HEK293 (cell line): ENCODE measurements around the gene LHX5.

Experiments used
- CTCF ChIA-PET: fragments of 350-600 bp; formaldehyde crosslinking; extraction: SDS; loops from one replicate; lab custom pipeline; 2021; ENCODE audit warnings: antibody characterized with exemption; lab: Yijun Ruan, JAX
- POLR2A ChIA-PET: fragments of 300-600 bp; formaldehyde crosslinking; extraction: SDS; loops from one replicate; lab custom pipeline; 2020; ENCODE audit warnings: antibody characterized with exemption, inconsistent platforms; lab: Yijun Ruan, JAX
- H3K27ac ChIP-seq: fragments of 200-500 bp; sonication (Bioruptor generic); 2 replicates; pipeline ENCODE4 v1.5.1; 2014; ENCODE audit warnings: low read depth, low read length, control low read depth, inconsistent platforms; ENCODE audit errors: extremely low read depth
- H3K36me3 ChIP-seq, 2 experiments: fragments of 200-500 bp in 1 of 2; sonication (Bioruptor generic) in 1 of 2; 1 replicate in 1 of 2; 2 replicates in 1 of 2; pipeline ENCODE4 v1.5.1; 2014 to 2017; ENCODE audit warnings: inconsistent platforms in 2 of 2, low read length in 2 of 2; ENCODE audit not compliant: control insufficient read depth in 2 of 2, insufficient read depth in 1 of 2
- H3K4me1 ChIP-seq: fragments of 200-500 bp; sonication (Bioruptor generic); 2 replicates; pipeline ENCODE4 v1.5.1; 2014; ENCODE audit warnings: mild to moderate bottlenecking, low read length, inconsistent platforms; ENCODE audit not compliant: control insufficient read depth, insufficient read depth
- H3K4me3 ChIP-seq: 2 replicates; pipeline ENCODE4 v1.5.1; 2011; ENCODE audit warnings: low read depth, mild to moderate bottlenecking, control low read depth, low read length, moderate library complexity
- H3K9me3 ChIP-seq: fragments of 200-500 bp; sonication (Bioruptor generic); 2 replicates; pipeline ENCODE4 v1.5.1; 2014; ENCODE audit warnings: low read depth, low read length, inconsistent platforms; ENCODE audit not compliant: control insufficient read depth, insufficient read depth
- HOXC10 ChIP-seq: sonication (generic); formaldehyde crosslinking; IDR thresholded peaks from 2 replicates; pipeline ENCODE4 v1.8.1; 2023; ENCODE audit warnings: mild to moderate bottlenecking, missing genetic modification reagents
- TCF7L2 ChIP-seq: IDR thresholded peaks from 2 replicates; pipeline ENCODE4 v1.6.1; 2011; ENCODE audit warnings: low read depth, mild to moderate bottlenecking, inconsistent platforms, low read length, moderate library complexity, borderline replicate concordance
- ZBTB21 ChIP-seq: fragments of 450-650 bp; formaldehyde crosslinking; IDR thresholded peaks from 2 replicates; pipeline ENCODE4 v1.5.1; 2017; ENCODE audit warnings: missing biosample characterization, missing genetic modification characterization
- ZBTB8A ChIP-seq: fragments of 450-650 bp; formaldehyde crosslinking; IDR thresholded peaks from 2 replicates; pipeline ENCODE4 v1.5.1; 2016; ENCODE audit warnings: missing biosample characterization, missing genetic modification characterization
- ZNF138 ChIP-seq: fragments of 450-650 bp; formaldehyde crosslinking; IDR thresholded peaks from 2 replicates; pipeline ENCODE4 v1.5.1; 2016; ENCODE audit warnings: missing biosample characterization, missing genetic modification characterization, borderline replicate concordance
- ZNF169 ChIP-seq: fragments of 450-650 bp; formaldehyde crosslinking; IDR thresholded peaks from 2 replicates; pipeline ENCODE4 v1.5.1; 2016; ENCODE audit warnings: missing biosample characterization, missing genetic modification characterization
- ZNF175 ChIP-seq: fragments of 450-650 bp; formaldehyde crosslinking; IDR thresholded peaks from 2 replicates; pipeline ENCODE4 v1.5.1; 2016; ENCODE audit warnings: missing biosample characterization, missing genetic modification characterization
- ZNF302 ChIP-seq: fragments of 450-650 bp; formaldehyde crosslinking; IDR thresholded peaks from 2 replicates; pipeline ENCODE4 v1.5.1; 2016; ENCODE audit warnings: missing biosample characterization, missing genetic modification characterization, low read depth
- ZNF560 ChIP-seq: fragments of 450-650 bp; formaldehyde crosslinking; IDR thresholded peaks from 2 replicates; pipeline ENCODE4 v1.5.1; 2017; ENCODE audit warnings: missing biosample characterization, missing genetic modification characterization, borderline replicate concordance
- TF ChIP-seq, protein P1 (sequence below): fragments of 450-650 bp; formaldehyde crosslinking; IDR thresholded peaks from 2 replicates; pipeline ENCODE4 v1.5.1; 2016; ENCODE audit warnings: missing biosample characterization, missing genetic modification characterization
- TF ChIP-seq, protein P2 (sequence below): fragments of 450-650 bp; formaldehyde crosslinking; IDR thresholded peaks from 2 replicates; pipeline ENCODE4 v1.5.1; 2016; ENCODE audit warnings: missing biosample characterization, missing genetic modification characterization
- TF ChIP-seq, protein P3 (sequence below): fragments of 450-650 bp; formaldehyde crosslinking; IDR thresholded peaks from 2 replicates; pipeline ENCODE4 v1.5.0; 2017; ENCODE audit warnings: missing biosample characterization, missing genetic modification characterization, borderline replicate concordance
- TF ChIP-seq, protein P4 (sequence below): fragments of 450-650 bp; formaldehyde crosslinking; IDR thresholded peaks from 2 replicates; pipeline ENCODE4 v1.5.1; 2016; ENCODE audit warnings: missing biosample characterization, missing genetic modification characterization
- TF ChIP-seq, protein P5 (sequence below): fragments of 450-650 bp; formaldehyde crosslinking; IDR thresholded peaks from 2 replicates; pipeline ENCODE4 v1.5.1; 2016; ENCODE audit warnings: missing biosample characterization, missing genetic modification characterization
- TF ChIP-seq, protein P6 (sequence below): fragments of 450-650 bp; formaldehyde crosslinking; IDR thresholded peaks from 2 replicates; pipeline ENCODE4 v1.5.1; 2016; ENCODE audit warnings: missing biosample characterization, missing genetic modification characterization
- TF ChIP-seq, protein P7 (sequence below): fragments of 450-650 bp; formaldehyde crosslinking; IDR thresholded peaks from 2 replicates; pipeline ENCODE4 v1.5.1; 2016; ENCODE audit warnings: missing biosample characterization, missing genetic modification characterization

LHX5 gene

DNA sequence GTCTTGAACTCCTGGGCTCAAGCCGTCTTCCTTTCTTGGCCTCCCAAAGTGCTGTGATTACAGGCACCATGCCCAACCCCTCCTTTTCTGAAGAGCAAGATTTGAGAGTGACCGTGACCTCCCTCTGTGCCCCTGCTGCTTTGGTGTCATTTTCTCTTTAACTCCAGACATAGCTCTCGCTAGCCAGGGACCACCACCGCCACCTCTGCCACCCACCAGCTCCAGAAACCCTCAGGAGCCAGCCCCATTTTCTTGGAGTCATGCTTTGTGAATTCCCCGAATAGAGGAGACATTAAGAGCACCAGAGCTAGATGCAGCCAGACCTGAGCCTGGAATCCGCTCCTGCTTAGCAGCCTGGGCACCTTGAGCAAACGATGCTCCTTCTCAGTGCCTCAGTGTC, 31.3 kb downstream of the LHX5 start:
- ChIA-PET POLR2A (no interaction called here), CTCF (interaction anchor here (0.8 to 1.0 kb wide), 2 partner anchors 20 to 469 kb away, joined by 3 read pairs; no protein-coding TSS in a partner anchor)

More for the DNA sequence above, 31.3 kb downstream of the LHX5 start:
- no peaks in the 10 kb centered on the region for H3K9me3 ChIP-seq
- no peaks in the 10 kb centered on the region for H3K36me3 ChIP-seq
- TF ChIP-seq, protein P1, sequence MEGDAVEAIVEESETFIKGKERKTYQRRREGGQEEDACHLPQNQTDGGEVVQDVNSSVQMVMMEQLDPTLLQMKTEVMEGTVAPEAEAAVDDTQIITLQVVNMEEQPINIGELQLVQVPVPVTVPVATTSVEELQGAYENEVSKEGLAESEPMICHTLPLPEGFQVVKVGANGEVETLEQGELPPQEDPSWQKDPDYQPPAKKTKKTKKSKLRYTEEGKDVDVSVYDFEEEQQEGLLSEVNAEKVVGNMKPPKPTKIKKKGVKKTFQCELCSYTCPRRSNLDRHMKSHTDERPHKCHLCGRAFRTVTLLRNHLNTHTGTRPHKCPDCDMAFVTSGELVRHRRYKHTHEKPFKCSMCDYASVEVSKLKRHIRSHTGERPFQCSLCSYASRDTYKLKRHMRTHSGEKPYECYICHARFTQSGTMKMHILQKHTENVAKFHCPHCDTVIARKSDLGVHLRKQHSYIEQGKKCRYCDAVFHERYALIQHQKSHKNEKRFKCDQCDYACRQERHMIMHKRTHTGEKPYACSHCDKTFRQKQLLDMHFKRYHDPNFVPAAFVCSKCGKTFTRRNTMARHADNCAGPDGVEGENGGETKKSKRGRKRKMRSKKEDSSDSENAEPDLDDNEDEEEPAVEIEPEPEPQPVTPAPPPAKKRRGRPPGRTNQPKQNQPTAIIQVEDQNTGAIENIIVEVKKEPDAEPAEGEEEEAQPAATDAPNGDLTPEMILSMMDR (tag by site-specific recombination), result no peak
- TF ChIP-seq HOXC10 (CRISPR knock-in tag), result no peak
- no peak for TF ChIP-seq ZBTB8A
- TF ChIP-seq ZBTB21 (tag by site-specific recombination), result no peak
- no peak for TF ChIP-seq TCF7L2
- no peak for TF ChIP-seq ZNF175 (tag by site-specific recombination)
- TF ChIP-seq ZNF560 (tag by site-specific recombination), result no peak
- TF ChIP-seq, protein P2, sequence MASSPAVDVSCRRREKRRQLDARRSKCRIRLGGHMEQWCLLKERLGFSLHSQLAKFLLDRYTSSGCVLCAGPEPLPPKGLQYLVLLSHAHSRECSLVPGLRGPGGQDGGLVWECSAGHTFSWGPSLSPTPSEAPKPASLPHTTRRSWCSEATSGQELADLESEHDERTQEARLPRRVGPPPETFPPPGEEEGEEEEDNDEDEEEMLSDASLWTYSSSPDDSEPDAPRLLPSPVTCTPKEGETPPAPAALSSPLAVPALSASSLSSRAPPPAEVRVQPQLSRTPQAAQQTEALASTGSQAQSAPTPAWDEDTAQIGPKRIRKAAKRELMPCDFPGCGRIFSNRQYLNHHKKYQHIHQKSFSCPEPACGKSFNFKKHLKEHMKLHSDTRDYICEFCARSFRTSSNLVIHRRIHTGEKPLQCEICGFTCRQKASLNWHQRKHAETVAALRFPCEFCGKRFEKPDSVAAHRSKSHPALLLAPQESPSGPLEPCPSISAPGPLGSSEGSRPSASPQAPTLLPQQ (tag by site-specific recombination), result no peak
- TF ChIP-seq ZNF169 (tag by site-specific recombination), result no peak
- TF ChIP-seq, protein P3, sequence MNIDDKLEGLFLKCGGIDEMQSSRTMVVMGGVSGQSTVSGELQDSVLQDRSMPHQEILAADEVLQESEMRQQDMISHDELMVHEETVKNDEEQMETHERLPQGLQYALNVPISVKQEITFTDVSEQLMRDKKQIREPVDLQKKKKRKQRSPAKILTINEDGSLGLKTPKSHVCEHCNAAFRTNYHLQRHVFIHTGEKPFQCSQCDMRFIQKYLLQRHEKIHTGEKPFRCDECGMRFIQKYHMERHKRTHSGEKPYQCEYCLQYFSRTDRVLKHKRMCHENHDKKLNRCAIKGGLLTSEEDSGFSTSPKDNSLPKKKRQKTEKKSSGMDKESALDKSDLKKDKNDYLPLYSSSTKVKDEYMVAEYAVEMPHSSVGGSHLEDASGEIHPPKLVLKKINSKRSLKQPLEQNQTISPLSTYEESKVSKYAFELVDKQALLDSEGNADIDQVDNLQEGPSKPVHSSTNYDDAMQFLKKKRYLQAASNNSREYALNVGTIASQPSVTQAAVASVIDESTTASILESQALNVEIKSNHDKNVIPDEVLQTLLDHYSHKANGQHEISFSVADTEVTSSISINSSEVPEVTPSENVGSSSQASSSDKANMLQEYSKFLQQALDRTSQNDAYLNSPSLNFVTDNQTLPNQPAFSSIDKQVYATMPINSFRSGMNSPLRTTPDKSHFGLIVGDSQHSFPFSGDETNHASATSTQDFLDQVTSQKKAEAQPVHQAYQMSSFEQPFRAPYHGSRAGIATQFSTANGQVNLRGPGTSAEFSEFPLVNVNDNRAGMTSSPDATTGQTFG (tag by site-specific recombination), result no peak
- no peak for TF ChIP-seq ZNF302 (tag by site-specific recombination)
- TF ChIP-seq, protein P4, sequence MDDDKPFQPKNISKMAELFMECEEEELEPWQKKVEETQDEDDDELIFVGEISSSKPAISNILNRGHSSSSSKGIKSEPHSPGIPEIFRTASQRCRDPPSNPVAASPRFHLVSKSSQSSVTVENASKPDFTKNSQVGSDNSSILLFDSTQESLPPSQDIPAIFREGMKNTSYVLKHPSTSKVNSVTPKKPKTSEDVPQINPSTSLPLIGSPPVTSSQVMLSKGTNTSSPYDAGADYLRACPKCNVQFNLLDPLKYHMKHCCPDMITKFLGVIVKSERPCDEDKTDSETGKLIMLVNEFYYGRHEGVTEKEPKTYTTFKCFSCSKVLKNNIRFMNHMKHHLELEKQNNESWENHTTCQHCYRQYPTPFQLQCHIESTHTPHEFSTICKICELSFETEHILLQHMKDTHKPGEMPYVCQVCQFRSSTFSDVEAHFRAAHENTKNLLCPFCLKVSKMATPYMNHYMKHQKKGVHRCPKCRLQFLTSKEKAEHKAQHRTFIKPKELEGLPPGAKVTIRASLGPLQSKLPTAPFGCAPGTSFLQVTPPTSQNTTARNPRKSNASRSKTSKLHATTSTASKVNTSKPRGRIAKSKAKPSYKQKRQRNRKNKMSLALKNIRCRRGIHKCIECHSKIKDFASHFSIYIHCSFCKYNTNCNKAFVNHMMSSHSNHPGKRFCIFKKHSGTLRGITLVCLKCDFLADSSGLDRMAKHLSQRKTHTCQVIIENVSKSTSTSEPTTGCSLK (tag by site-specific recombination), result no peak
- TF ChIP-seq, protein P5, sequence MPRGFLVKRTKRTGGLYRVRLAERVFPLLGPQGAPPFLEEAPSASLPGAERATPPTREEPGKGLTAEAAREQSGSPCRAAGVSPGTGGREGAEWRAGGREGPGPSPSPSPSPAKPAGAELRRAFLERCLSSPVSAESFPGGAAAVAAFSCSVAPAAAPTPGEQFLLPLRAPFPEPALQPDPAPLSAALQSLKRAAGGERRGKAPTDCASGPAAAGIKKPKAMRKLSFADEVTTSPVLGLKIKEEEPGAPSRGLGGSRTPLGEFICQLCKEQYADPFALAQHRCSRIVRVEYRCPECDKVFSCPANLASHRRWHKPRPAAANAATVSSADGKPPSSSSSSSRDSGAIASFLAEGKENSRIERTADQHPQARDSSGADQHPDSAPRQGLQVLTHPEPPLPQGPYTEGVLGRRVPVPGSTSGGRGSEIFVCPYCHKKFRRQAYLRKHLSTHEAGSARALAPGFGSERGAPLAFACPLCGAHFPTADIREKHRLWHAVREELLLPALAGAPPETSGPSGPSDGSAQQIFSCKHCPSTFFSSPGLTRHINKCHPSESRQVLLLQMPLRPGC (tag by site-specific recombination), result no peak
- no peak for TF ChIP-seq ZNF138 (tag by site-specific recombination)
- TF ChIP-seq, protein P6, sequence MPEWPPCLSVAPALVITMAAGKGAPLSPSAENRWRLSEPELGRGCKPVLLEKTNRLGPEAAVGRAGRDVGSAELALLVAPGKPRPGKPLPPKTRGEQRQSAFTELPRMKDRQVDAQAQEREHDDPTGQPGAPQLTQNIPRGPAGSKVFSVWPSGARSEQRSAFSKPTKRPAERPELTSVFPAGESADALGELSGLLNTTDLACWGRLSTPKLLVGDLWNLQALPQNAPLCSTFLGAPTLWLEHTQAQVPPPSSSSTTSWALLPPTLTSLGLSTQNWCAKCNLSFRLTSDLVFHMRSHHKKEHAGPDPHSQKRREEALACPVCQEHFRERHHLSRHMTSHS (tag by site-specific recombination), result no peak
- TF ChIP-seq, protein P7, sequence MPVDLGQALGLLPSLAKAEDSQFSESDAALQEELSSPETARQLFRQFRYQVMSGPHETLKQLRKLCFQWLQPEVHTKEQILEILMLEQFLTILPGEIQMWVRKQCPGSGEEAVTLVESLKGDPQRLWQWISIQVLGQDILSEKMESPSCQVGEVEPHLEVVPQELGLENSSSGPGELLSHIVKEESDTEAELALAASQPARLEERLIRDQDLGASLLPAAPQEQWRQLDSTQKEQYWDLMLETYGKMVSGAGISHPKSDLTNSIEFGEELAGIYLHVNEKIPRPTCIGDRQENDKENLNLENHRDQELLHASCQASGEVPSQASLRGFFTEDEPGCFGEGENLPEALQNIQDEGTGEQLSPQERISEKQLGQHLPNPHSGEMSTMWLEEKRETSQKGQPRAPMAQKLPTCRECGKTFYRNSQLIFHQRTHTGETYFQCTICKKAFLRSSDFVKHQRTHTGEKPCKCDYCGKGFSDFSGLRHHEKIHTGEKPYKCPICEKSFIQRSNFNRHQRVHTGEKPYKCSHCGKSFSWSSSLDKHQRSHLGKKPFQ, result no peak
- H3K4me1 ChIP-seq, result no peaks in the 10 kb centered on the region
- H3K27ac ChIP-seq, result no peak overlapping the region
- no peak overlapping the region for H3K4me3 ChIP-seq
